ENCODE data around the gene SPATA1. TPM values are rescaled to one million over a fixed set of nuclear protein-coding genes. Genes with fewer than 3 reads are reported as not detected.
A peak's percentile ranks its signal among the peaks of the same experiment; 100 is the strongest.

SPATA1 gene
- total and polyA plus RNA-seq, 9 of the 15 experiments (the other 6 are each of a cell fraction or from before 2014, with no cell fraction given), result 0.79 to 2.9 (median 1.5) TPM

DNA sequence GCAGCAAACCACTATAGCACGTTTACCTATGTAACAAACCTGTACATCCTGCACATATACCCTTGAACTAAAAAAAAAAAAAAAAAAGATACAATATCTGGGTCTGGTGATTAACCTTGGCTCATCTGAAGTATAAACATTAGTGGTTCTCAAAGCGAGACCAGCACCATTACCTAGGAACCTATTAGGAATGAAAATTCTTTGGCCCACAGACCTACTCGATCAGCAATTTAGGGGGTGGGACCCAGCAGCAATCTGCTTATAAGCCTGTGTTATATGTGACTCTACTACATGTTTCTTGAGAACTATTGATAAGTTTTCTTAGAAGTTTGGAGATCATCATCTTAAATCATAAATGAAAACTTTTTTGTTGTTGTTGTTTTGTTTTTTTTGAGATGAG, 9.7 kb upstream of the SPATA1 start (continued):
- TF ChIP-seq BCOR (IDR thresholded peaks at IDR 0.05) (no peak), POU5F1 (IDR thresholded peaks at IDR 0.05; ENCODE audit: borderline replicate concordance, low read depth, low read length, partially characterized antibody) (no peak), CAMTA2 (CRISPR knock-in tag; conservative IDR thresholded peaks at IDR 0.05) (no peak), POLR2AphosphoS5 (IDR thresholded peaks at IDR 0.05; ENCODE audit: control insufficient read depth, insufficient read depth, low read depth, low read length) (no peak), MBD1 (CRISPR knock-in tag; IDR thresholded peaks at IDR 0.05) (no peak)

DNA sequence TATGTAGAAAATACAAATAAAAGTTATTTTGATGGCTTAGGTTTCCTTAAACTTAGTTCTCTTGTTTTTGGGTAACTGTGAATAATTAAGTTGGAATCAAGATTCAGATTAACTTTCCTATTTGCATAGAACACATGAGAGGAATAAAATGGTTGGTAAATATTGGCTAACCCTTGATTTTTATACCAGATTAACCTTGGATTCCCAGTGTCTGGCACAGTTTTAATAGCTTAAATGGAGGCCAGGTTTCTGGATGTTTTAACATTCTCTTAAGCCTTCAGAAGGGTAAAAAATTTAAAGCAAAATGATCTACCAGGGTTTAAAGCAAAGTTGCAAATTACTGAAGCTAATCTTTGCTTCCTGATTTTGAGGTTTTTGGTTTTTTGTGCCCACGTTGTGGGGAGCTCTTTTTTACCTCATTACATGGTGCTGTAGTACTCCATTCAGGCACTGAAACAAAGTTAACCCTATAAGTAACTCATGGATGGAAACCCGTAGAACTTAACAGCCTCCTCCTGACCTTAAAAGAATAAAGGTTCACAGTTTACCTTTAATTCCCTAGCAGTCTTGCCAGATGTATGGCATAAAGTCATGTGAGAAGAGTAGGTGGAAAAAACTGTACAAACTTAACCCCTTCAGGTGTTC, 8.4 kb upstream of the SPATA1 start:
- Histone ChIP-seq H3K79me2 (ENCODE audit: control insufficient read depth, insufficient read depth, low read length) (peaks cover 39% of the 10 kb centered on the region), H3K27ac (ENCODE audit: extremely low read depth, low read depth, low read length) (no peak overlapping the region), H3K9ac (ENCODE audit: insufficient read depth in 1 of 2, low read depth in 2 of 2, low read length in 2 of 2) (no peak overlapping the region), H3K9me3 (replicated peaks; ENCODE audit: control insufficient read depth, insufficient read depth, low read depth, low read length) (no peaks in the 10 kb centered on the region), H3K4me3 (no peak overlapping the region), H2AFZ (ENCODE audit: low read depth, low read length) (no peak overlapping the region), H3K9me1 (ENCODE audit: control insufficient read depth, insufficient read depth, low read length) (no peaks in the 10 kb centered on the region), H3K36me3 (ENCODE audit: control insufficient read depth, insufficient read depth, low read length) (peaks cover 98% of the 10 kb centered on the region), H3K4me1 (replicated peaks in 1 of 2; ENCODE audit: control insufficient read depth in 2 of 2, insufficient read depth in 2 of 2, low read length in 2 of 2) (no peaks in the 10 kb centered on the region), H3K27me3 (ENCODE audit: control insufficient read depth in 2 of 2, insufficient read depth in 2 of 2, low read length in 2 of 2) (no peaks in the 10 kb centered on the region), H3K4me2 (ENCODE audit: insufficient read depth, low read length) (no peak overlapping the region), H4K20me1 (replicated peaks; ENCODE audit: control insufficient read depth, insufficient read depth, low read length) (no peaks in the 10 kb centered on the region)
- FAIRE-seq, result no peak
- POLR2A ChIA-PET, result interaction anchor here (0.8 to 0.9 kb wide), 2 partner anchors 8 to 16 kb away, joined by 6 read pairs; partner anchors contain the start of genes GNG5 and SPATA1
- intact Hi-C loops (cut with micrococcal nuclease), result no loop called here
- 57% methylated on average over 2 of the region's 2 CpGs for WGBS (ENCODE audit: insufficient coverage, low coverage, missing lambda C conversion rate)
- TSS peak; percentile 15 for BruUV-seq (replicated peaks)
- ATAC-seq, result 0 out of 3 replicates have a peak, but pooled peaks have one; percentile 16
- DNase-seq (ENCODE audit: extremely low read depth in 1 of 4, low spot score in 3 of 4), result no peak
- CTCF ChIA-PET (ENCODE audit: low intra/inter-chr PET ratio), result no interaction called here
- in situ Hi-C loops (cut with MboI), result no loop called here
- no peak for TF ChIP-seq SNAPC5 (CRISPR knock-in tag; IDR thresholded peaks at IDR 0.05)
- no peak for TF ChIP-seq KDM5B (IDR thresholded peaks at IDR 0.05; ENCODE audit: insufficient replicate concordance, low read depth, low read length)
- no peak for TF ChIP-seq BDP1 (IDR thresholded peaks at IDR 0.05; ENCODE audit: insufficient read depth, insufficient read length)
- 0 out of 2 replicates have a peak, but pooled peaks have one; percentile 11 for TF ChIP-seq POLR2A (conservative IDR thresholded peaks at IDR 0.05)
- TF ChIP-seq KDM1A (IDR thresholded peaks at IDR 0.05), result no peak
- TF ChIP-seq THRB (CRISPR knock-in tag; conservative IDR thresholded peaks at IDR 0.05), result 0 out of 2 replicates have a peak, but pooled peaks have one; percentile 3
- TF ChIP-seq HNRNPK (IDR thresholded peaks at IDR 0.05; ENCODE audit: low read depth, low read length, poor library complexity, severe bottlenecking), result no peak
- no peak for TF ChIP-seq ARID4B (CRISPR knock-in tag; IDR thresholded peaks at IDR 0.05)
